ENCODE measurements around the gene ABHD2.
"Not testable (repeated sequence)": the region's sequence is repeated elsewhere in the genome, so short reads cannot be mapped to it uniquely, and the experiment has no call there.

ABHD2 gene, protein sequence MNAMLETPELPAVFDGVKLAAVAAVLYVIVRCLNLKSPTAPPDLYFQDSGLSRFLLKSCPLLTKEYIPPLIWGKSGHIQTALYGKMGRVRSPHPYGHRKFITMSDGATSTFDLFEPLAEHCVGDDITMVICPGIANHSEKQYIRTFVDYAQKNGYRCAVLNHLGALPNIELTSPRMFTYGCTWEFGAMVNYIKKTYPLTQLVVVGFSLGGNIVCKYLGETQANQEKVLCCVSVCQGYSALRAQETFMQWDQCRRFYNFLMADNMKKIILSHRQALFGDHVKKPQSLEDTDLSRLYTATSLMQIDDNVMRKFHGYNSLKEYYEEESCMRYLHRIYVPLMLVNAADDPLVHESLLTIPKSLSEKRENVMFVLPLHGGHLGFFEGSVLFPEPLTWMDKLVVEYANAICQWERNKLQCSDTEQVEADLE

DNA sequence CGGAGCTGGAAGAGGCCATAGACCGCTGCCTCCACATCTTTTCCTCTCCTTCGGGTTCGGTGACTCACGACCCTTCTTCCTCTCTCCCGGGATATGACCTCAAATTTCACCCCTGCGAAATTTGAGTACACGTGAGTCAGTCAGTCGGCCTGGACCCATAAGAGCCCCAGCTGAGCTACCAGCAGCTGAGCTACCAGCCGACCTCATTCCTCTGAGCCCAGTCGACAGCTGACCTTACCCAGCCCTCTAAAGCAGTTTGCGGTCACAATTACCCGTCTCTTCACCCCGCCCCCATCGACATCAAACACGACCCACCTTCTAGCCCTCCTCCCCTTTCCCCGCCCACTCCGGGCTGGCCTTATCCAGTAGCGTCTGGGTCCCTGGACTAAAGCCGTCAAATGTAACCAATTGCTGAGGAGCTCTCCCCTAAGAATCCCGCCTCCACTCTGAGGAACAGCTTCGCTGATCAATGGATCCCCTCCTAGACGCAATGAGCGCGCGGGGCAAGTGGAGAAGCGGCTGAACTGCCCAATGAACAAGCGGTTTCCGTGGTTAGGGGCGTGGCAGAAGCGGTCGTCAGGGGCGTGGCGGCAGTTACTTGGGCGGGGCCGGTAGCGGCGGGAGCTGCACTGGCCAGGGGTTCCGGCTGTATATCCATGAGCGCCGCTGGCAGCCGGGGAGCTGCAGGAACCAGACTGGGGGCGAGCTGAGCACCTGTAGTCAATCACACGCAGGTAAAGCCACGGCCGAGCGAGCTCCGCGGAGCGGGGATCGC lies at the start of gene ABHD2:
Gene ABHD2, plus strand, starts transcription at position 627 of the 775 bp plus-strand sequence. CDS start 27,872 bp downstream, outside the sequence.
- peak; percentile 100 for DNase-seq (ENCODE audit: low read depth)

DNA sequence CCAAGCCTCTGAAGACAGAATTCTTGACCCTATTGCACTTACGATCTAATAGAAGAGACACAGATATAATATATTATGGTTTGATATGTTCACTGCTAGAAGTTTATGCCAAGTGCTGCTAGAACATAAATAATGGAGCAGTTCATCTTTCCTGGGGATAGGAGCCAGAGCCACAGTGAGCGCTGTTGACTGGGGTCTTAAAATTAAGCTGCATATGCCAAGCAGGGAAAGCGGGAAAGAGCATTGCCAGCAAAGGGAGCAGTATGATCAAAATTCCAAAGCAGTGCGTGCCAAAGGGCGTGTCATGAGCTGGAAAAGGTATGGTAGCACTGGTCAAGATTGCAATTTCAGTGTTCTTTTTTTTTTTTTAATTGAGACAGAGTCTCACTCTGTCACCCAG lies 49.1 kb upstream of the ABHD2 start:
- no peak for DNase-seq (ENCODE audit: low read depth)

DNA sequence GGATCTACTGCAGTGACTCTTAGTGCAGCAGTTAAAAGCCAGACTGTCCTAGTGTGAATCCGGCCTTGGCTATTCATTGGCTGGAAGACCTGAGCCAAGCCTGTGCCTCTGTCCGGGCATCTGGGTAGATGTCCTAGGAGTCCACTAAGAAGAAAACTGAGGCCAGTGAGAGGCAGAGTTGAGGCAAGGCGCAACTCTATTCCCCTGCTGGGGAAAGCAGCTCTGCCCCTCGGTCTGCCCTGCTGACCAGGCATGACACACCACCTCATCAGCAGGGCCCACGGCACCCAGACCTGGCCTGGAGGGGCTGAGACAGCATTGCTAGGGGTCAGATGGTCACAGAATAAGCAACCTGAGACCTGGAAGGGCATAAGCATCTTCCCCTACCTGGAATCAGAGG lies 46.7 kb upstream of the ABHD2 start:
- DNase-seq (ENCODE audit: low read depth), result no peak

DNA sequence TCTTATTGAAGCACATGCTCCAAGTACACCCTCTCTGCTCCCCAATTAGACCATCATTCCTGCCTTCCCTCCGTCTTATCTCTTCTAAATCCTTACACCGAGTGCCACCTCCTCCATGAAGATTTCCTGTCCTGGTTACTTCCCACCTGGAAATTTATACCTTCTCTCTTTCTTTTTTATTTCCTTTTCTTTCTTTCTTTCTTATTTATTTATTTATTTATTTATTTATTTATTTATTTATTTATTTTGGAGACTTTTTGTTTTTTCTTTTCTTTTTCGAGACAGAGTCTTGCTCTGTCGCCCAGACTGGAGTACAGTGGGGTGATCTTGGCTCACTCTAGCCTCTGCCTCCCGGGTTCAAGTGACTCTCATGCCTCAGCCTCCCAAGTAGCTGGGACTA lies 45.9 kb upstream of the ABHD2 start:
- no peak for DNase-seq (ENCODE audit: low read depth)

DNA sequence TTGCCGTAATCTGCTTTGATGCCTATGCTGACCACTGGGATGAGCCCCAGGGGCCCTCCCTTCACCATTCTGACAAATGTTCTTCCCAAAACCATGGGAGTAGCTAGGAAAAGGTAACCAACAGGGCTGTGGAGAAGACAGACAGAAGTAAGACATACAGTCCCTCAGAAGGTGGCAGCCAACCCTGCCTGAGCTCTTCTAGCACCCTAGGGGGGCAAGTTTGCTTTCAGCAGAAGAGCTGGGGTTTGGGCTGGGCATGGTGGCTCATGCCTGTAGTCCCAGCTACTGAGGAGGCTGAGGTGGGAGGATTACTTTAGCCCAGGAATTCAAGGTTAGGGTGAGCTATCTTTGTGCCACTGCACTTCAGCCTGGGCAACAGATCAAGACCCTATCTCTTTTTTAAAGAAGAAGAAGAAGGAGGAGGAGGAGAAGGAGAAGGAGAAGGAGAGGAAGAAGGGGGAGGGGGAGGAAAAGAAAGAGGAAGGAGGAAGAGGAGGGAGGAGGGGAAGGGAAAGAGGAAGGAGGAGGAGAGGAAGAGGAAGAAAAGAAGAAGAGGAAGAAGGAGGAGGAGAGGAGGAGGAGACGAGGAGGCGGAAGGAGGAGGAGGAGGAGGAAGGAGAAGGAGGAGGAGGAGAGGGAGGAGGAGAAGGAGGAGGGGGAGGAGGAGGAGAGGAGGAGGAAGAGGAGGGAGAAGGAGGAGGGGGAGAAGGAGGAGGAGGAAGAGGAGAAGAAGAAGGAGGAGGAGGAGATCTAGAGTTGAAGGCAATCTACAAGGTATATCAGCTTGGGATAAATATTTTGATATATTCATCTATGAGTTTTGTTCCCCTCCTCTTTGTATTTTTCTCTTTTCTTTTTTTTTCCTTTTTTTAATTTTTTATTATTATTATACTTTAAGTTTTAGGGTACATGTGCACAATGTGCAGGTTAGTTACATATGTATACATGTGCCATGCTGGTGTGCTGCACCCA lies 44.9 kb upstream of the ABHD2 start:
- no peak for DNase-seq (ENCODE audit: low read depth)

DNA sequence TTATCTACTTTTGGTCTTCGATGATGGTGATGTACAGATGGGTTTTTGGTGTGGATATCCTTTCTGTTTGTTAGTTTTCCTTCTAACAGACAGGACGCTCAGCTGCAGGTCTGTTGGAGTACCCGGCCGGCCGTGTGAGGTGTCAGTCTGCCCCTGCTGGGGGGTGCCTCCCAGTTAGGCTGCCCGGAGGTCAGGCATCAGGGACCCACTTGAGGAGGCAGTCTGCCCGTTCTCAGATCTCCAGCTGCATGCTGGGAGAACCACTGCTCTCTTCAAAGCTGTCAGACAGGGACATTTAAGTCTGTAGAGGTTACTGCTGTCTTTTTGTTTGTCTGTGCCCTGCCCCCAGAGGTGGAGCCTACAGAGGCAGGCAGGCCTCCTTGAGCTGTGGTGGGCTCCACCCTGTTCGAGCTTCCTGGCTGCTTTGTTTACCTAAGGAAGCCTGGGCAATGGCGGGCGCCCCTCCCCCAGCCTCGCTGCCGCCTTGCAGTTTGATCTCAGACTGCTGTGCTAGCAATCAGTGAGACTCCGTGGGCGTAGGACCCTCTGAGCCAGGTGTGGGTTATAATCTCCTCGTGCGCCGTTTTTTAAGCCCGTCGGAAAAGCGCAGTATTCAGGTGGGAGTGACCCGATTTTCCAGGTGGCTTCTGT lies 39.1 kb upstream of the ABHD2 start:
- not testable (repeated sequence) for DNase-seq (ENCODE audit: low read depth)

DNA sequence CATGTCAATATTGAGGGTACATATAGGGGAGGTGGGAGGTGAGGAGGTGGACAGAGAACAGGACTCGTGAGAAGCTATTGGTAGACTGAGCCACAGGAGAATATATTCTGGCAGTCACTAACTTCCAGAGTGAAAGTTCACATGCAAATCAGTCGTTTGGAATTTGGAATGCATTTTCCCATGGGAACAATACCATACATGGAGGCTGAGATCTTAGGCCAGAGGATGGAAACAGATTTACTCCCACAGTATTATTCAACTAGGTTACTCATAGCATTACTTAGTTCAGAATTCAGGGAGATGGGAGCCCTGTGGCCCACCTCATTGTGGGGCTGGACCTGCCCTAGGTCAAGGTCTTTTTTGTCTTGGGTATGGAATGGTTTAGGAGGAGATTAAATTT lies 36.4 kb upstream of the ABHD2 start:
- peak; percentile 64 for DNase-seq (ENCODE audit: low read depth)

DNA sequence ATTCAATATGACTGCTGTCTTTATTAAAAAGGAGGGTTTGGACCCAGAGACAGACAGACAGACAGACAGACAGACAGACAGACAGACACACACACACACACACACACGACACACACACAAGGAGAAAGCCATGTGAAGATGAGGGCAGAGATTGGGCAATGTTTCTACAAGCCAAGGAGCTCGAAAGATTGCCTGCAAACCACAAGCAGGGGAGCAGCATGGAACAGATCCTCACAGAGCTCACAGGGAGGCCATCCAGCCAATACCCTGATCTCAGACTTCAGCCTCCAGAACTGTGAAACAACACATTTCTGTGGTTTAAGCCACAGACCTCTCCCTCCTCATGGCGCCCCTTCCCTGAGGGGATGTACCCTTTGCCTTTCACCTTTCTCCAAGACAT lies 35.8 kb upstream of the ABHD2 start:
- DNase-seq (ENCODE audit: low read depth), result no peak

DNA sequence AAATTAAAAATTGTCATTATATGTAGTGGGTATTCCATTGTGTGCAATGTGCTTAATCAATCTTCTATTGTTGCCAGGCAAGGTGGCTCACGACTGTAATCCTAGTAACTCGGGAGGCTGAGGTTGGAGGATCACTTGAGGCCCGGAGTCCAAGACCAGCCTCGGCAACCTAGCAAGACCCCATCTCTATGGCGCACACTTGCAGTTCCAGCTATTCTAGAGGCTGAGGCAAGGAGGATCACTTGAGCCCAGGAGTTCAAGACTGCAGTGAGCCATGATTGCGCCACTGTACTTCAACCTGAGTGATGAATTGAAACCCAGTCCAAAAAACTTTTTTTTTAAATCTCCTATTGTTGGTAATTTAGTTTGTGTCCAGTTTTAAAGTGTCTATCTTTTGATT lies 33.4 kb upstream of the ABHD2 start:
- no peak for DNase-seq (ENCODE audit: low read depth)

DNA sequence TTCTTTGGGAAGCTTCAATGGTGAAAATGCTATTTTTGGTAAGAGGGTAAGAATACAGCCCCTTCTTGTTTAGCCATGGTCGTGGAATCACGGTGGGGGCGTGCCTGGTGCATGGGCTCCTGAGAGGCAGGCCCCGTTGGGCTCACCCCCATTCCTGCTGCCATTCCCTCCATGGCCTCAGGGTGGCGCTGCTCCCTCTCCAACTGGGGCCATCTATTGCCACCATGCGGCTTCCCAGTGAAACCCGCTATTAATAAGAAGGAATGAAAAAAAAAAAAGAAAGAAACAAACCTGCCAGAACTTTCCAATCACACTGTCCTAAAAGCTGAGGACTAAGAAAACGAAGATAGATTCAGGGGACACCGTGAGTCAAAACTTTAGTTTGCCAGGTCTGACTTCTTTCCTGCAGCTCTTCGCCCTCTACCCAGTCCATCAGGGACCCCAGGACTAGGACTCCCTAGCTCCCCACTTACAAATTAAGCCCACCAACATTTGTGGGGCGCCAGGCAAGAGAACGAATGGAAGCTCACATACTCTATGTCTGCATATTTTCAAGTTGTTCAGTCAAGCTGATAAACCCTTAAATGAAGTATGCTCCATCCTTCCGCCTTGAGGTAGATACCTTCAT lies 30.6 kb upstream of the ABHD2 start:
- no peak for DNase-seq (ENCODE audit: low read depth)

DNA sequence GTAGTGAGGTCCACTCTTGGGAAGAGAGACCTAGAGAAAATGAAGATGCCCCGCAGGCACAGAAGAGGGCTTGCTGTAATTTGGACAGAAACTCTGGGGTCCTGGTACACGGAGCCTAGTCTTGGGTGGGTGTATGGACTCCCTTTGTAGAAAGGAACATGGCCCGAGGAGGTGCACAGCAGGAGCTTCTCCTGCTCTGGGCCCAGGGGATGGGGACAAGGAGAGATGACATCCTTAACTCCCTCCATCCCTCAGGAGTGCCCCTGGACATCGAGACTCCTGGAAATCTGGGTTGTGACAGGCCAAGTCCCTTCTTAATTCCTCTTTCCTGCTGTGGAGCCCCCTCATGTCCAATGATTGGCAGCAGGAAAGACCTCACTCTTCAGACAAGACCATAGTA lies 29.9 kb upstream of the ABHD2 start:
- DNase-seq (ENCODE audit: low read depth), result no peak

DNA sequence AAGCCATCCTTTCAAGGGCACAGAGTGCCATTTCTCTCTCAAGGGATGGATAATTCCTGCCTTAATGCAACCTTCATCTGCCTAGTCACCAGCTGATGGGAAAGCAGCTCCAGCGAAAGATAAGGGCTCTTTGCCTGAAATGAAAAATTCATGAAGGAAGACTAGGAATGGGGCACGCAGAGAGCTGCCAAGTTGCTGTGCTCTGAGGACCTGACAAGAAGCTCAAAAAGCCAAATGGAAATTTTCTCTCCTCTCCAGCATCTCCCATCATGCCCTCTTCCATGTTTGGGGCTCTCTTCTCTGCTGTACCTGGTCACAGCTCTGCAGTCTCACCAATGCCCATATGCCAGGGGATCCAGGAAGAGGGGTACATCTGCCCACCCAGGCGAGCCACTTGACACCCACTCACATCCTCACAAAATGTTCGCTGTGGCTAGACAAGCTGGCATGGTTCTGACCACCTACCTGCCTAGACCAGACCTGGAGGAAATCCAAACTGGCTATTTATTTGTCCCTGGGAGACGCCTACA lies 29.3 kb upstream of the ABHD2 start:
- DNase-seq (ENCODE audit: low read depth), result no peak

DNA sequence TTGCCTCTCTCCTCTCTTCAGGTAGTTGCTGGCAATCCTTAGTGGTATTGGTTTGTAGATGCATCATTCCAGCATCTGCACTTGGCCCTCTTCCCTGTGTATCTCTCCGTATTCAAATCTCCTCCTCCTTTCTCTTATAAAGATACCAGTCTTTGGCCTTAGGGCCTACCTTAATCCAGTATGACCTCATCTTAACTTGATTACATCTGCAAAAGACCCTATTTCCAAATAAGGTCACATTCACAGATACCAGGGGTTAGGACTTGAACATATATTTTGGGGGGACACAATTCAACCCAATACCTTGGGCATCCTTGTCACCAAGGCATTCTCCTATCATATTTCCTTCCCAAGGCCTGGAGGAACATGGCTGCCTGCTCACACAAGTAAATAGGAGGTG lies 22.0 kb upstream of the ABHD2 start:
- DNase-seq (ENCODE audit: low read depth), result no peak

DNA sequence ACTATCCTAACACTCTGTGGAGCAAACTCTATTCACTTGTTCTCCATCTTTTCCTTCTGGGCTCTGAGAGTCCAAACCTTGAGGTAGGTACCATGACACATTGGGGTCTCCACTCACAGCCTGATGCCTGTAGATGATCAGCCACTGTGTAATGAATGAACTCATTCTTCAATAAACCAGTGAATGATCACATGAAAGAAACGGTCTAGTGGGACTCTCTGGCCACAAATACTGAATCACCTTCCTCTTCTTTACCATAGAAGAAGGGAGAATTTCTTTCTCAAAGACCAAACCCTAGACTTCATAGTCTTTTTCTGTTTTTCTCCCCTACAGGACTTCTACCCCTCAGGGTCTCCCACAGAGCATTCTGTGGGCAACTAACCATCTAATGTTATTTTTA lies 20.5 kb upstream of the ABHD2 start:
- no peak for DNase-seq (ENCODE audit: low read depth)

DNA sequence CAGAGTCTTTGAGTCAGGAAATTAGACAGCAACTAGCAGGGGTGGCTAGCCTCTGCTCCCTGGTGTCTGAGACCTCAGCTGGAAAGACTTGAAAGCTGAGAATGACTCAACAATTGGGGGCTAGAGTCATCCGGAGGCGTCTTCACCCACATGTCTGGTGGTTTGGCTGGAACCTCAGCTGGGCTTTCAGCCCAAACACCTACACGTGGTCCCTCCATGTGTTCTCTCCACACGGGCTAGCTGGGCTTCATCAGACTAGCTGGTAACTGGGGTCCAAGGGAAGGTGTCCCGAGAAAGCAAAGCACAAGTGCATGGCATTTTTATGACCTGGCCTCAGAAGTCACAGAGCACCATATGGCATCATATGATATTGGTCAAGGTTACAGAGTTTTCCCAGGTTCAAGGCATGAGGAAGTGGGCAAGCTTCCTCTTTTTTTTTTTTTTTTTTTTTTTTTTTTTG lies 19.9 kb upstream of the ABHD2 start:
- DNase-seq (ENCODE audit: low read depth), result no peak

DNA sequence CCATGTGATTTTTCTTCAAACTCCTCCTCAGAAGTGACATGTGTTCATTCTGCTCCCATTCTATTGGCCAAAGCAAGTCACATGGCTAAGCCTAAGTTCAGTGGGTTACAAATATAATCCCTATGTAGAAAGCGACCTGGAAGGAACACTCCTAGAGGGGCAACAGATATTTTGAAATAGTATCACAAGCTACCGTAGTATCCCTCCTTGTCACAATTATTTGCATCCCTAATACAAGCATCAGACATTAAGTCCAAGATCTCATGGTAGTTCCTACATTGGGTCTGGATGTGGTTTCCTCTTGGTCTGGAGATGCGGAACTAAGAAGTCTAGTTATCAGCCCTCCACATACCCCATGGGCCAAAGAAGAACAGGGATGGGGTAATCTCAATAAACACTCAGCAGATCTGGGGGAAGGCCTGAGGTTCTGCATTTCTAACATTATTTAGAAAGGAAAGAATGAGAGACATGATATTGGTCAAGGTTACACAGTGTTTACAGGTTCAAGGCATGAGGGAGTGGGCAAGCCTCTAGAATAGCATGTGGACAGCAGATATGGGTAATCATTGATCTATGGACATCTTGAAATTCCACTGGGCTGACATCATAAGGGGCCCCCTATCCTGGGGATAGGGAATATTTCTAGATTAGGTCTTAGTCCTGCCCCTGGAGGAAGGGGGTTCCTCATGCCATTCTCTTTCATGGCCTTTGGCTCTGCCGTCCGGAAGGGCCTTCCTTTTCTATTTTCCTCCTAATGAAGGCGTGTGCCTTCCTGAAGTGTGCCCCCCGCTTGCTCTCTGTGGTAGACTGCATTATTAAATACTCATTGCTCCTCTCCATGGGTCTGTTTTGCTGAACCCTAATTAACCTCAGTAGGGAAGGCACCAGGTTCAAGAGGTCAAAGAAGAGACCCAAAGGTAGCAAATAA lies 17.8 kb upstream of the ABHD2 start:
- DNase-seq (ENCODE audit: low read depth), result no peak

DNA sequence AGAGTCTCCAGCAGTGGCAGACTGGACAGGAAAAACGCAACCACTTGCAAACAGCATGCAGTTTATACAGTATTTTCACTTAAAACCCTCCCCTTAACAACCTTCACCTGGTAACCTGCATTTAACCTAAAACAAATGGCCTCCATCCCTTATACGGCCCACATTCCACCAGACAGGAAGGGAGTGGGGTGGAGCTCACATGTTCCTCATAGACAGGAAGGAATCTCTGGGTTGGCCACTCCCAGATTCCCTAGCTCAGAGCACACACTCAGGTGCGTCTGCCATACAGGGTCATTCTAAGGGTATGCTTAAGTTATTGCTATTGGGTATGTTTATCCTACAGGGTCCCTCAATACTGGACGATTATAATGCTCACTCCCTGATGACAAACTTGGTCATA lies 16.8 kb upstream of the ABHD2 start:
- no peak for DNase-seq (ENCODE audit: low read depth)

DNA sequence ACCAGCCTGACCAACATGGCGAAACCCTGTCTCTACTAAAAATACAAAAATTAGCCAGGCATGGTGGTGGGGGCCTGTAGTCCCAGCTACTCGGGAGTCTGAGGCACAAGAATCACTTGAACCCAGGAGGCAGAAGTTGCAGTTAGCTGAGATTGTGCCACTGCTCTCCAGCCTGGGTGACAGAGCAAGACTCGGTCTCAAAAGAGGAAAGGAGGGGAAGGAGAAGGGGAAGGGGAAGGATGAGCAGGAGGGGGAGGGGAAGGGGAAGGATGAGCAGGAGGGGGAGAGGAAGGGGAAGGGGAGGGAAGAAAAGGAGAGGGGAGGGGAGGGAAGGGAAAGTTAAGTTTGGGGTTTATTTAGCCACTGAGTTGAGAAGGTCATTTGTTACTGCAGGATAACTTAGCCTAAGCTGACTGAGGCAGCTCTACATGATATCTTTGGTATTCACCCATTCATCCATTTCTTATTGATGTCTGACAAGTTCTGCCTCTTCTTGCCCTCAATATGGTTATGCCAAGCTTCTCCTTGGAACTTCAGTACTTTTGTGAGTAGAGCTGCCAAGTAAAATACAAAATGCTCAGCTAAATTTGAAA lies 15.9 kb upstream of the ABHD2 start:
- no peak for DNase-seq (ENCODE audit: low read depth)

DNA sequence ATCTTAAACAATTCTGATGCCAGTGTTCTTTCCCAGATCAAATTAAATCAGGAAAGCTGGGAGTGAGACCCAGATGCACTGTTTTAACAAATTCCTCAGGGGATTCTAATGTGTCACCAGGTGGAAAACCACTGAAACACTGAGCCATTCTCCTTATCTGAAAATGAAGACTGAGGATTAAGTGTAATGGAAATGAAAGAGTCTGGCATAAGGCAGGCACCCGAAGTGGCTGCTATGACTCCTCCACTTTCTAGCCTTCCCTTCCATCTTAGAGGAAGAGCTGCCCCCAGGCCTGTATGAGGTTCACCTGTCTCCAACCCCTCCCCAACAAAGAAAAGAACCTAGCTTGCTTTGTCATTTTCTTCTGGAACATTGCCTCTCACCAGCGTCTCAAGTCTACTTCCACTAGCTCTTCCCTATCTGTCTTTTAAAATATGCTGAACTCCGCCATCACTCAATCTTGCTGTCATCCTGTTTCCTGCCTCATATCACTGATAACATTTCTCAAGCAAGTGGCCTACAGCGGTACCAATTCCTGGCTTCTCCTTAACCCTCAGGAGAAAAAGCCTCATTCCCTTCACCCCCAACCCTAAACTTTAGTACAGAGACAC lies 13.7 kb upstream of the ABHD2 start:
- no peak for DNase-seq (ENCODE audit: low read depth)

Measured in HS-27A (cell line).